HEK293 (cell line): ENCODE measurements around the gene CTNNB1.

Source experiments
- CTCF ChIA-PET: fragments of 350-600 bp; formaldehyde crosslinking; extraction: SDS; loops from one replicate; lab custom pipeline; 2021; ENCODE audit warnings: antibody characterized with exemption; lab: Yijun Ruan, JAX
- POLR2A ChIA-PET: fragments of 300-600 bp; formaldehyde crosslinking; extraction: SDS; loops from one replicate; lab custom pipeline; 2020; ENCODE audit warnings: antibody characterized with exemption, inconsistent platforms; lab: Yijun Ruan, JAX
- H3K27ac ChIP-seq: fragments of 200-500 bp; sonication (Bioruptor generic); 2 replicates; pipeline ENCODE4 v1.5.1; 2014; ENCODE audit warnings: low read depth, low read length, control low read depth, inconsistent platforms; ENCODE audit errors: extremely low read depth
- H3K36me3 ChIP-seq, 2 experiments: fragments of 200-500 bp in 1 of 2; sonication (Bioruptor generic) in 1 of 2; 1 replicate in 1 of 2; 2 replicates in 1 of 2; pipeline ENCODE4 v1.5.1; 2014 to 2017; ENCODE audit warnings: inconsistent platforms in 2 of 2, low read length in 2 of 2; ENCODE audit not compliant: control insufficient read depth in 2 of 2, insufficient read depth in 1 of 2
- H3K4me1 ChIP-seq: fragments of 200-500 bp; sonication (Bioruptor generic); 2 replicates; pipeline ENCODE4 v1.5.1; 2014; ENCODE audit warnings: mild to moderate bottlenecking, low read length, inconsistent platforms; ENCODE audit not compliant: control insufficient read depth, insufficient read depth
- H3K4me3 ChIP-seq: 2 replicates; pipeline ENCODE4 v1.5.1; 2011; ENCODE audit warnings: low read depth, mild to moderate bottlenecking, control low read depth, low read length, moderate library complexity
- H3K9me3 ChIP-seq: fragments of 200-500 bp; sonication (Bioruptor generic); 2 replicates; pipeline ENCODE4 v1.5.1; 2014; ENCODE audit warnings: low read depth, low read length, inconsistent platforms; ENCODE audit not compliant: control insufficient read depth, insufficient read depth
- EGR2 ChIP-seq: fragments of 450-650 bp; formaldehyde crosslinking; IDR thresholded peaks from 2 replicates; pipeline ENCODE4 v1.5.1; 2016; ENCODE audit warnings: low read depth, missing biosample characterization, missing genetic modification characterization
- ELK4 ChIP-seq: IDR thresholded peaks from 2 replicates; pipeline ENCODE4 v1.6.1; 2011; ENCODE audit warnings: mild to moderate bottlenecking, low read depth, low read length, borderline replicate concordance
- GFI1B ChIP-seq: fragments of 450-650 bp; formaldehyde crosslinking; IDR thresholded peaks from 2 replicates; pipeline ENCODE4 v1.5.1; 2016; ENCODE audit warnings: missing biosample characterization, missing genetic modification characterization
- GLIS1 ChIP-seq: fragments of 450-650 bp; formaldehyde crosslinking; IDR thresholded peaks from 2 replicates; pipeline ENCODE4 v1.5.1; 2016; ENCODE audit warnings: missing biosample characterization, missing genetic modification characterization
- KLF7 ChIP-seq: fragments of 450-650 bp; formaldehyde crosslinking; IDR thresholded peaks from 2 replicates; pipeline ENCODE4 v1.5.1; 2016; ENCODE audit warnings: missing biosample characterization, missing genetic modification characterization, borderline replicate concordance
- MYNN ChIP-seq: fragments of 450-650 bp; formaldehyde crosslinking; IDR thresholded peaks from 2 replicates; pipeline ENCODE4 v1.5.1; 2016; ENCODE audit warnings: missing biosample characterization, missing genetic modification characterization, borderline replicate concordance
- ZFHX2 ChIP-seq: fragments of 450-650 bp; formaldehyde crosslinking; conservative IDR thresholded peaks from 2 replicates; pipeline ENCODE4 v1.5.1; 2016; ENCODE audit warnings: missing biosample characterization, missing genetic modification characterization
- ZFP3 ChIP-seq: fragments of 450-650 bp; formaldehyde crosslinking; IDR thresholded peaks from 2 replicates; pipeline ENCODE4 v1.5.1; 2016; ENCODE audit warnings: low read depth, missing biosample characterization, missing genetic modification characterization
- ZFP37 ChIP-seq: fragments of 450-650 bp; formaldehyde crosslinking; IDR thresholded peaks from 2 replicates; pipeline ENCODE4 v1.5.1; 2016; ENCODE audit warnings: missing biosample characterization, missing genetic modification characterization
- ZNF23 ChIP-seq: fragments of 450-650 bp; formaldehyde crosslinking; IDR thresholded peaks from 2 replicates; pipeline ENCODE4 v1.5.1; 2016; ENCODE audit warnings: missing biosample characterization, missing genetic modification characterization, borderline replicate concordance
- ZNF24 ChIP-seq: fragments of 450-650 bp; formaldehyde crosslinking; IDR thresholded peaks from 2 replicates; pipeline ENCODE4 v1.5.1; 2016; ENCODE audit warnings: missing biosample characterization, missing genetic modification characterization
- ZNF274 ChIP-seq, 2 experiments: fragments of 200-500 bp in 1 of 2; fragments of 450-650 bp in 1 of 2; sonication (Bioruptor generic) in 1 of 2; formaldehyde crosslinking in 1 of 2; IDR thresholded peaks; 2 replicates each; pipeline versions ENCODE4 v1.5.1 to v1.6.1; 2014 to 2016; ENCODE audit warnings: borderline replicate concordance in 1 of 2, inconsistent platforms in 1 of 2, low read length in 1 of 2, missing biosample characterization in 1 of 2, missing genetic modification characterization in 1 of 2
- ZNF404 ChIP-seq: fragments of 450-650 bp; formaldehyde crosslinking; IDR thresholded peaks from 2 replicates; pipeline ENCODE4 v1.5.1; 2017; ENCODE audit warnings: missing biosample characterization, missing genetic modification characterization
- ZNF548 ChIP-seq: fragments of 450-650 bp; formaldehyde crosslinking; IDR thresholded peaks from 2 replicates; pipeline ENCODE4 v1.5.1; 2016; ENCODE audit warnings: missing biosample characterization, missing genetic modification characterization
- ZNF561 ChIP-seq: fragments of 450-650 bp; IDR thresholded peaks from 2 replicates; pipeline ENCODE4 v1.5.1; 2018; ENCODE audit warnings: missing biosample characterization, missing genetic modification characterization, borderline replicate concordance
- ZNF623 ChIP-seq: fragments of 450-650 bp; formaldehyde crosslinking; IDR thresholded peaks from 2 replicates; pipeline ENCODE4 v1.5.1; 2016; ENCODE audit warnings: missing biosample characterization, missing genetic modification characterization
- ZNF624 ChIP-seq: fragments of 450-650 bp; formaldehyde crosslinking; IDR thresholded peaks from 2 replicates; pipeline ENCODE4 v1.5.1; 2017; ENCODE audit warnings: missing biosample characterization, missing genetic modification characterization
- ZNF768 ChIP-seq: fragments of 450-650 bp; formaldehyde crosslinking; IDR thresholded peaks from 2 replicates; pipeline ENCODE4 v1.5.1; 2018; ENCODE audit warnings: missing biosample characterization, mild to moderate bottlenecking, missing genetic modification characterization
- ZNF830 ChIP-seq: fragments of 450-650 bp; IDR thresholded peaks from 2 replicates; pipeline ENCODE4 v1.5.0; 2018; ENCODE audit warnings: missing biosample characterization, missing genetic modification characterization, low read depth, mild to moderate bottlenecking, moderate library complexity
- ZXDB ChIP-seq: fragments of 450-650 bp; formaldehyde crosslinking; IDR thresholded peaks from 2 replicates; pipeline ENCODE4 v1.5.1; 2016; ENCODE audit warnings: missing biosample characterization, missing genetic modification characterization
- TF ChIP-seq, protein P1 (sequence below): fragments of 450-650 bp; formaldehyde crosslinking; IDR thresholded peaks from 2 replicates; pipeline ENCODE4 v1.5.1; 2016; ENCODE audit warnings: missing biosample characterization, missing genetic modification characterization
- TF ChIP-seq, protein P2 (sequence below): fragments of 450-650 bp; formaldehyde crosslinking; IDR thresholded peaks from 2 replicates; pipeline ENCODE4; 2016; ENCODE audit warnings: missing biosample characterization, missing genetic modification characterization
- TF ChIP-seq, protein P3 (sequence below): fragments of 450-650 bp; formaldehyde crosslinking; IDR thresholded peaks from 2 replicates; pipeline ENCODE4 v1.5.1; 2017; ENCODE audit warnings: missing biosample characterization, missing genetic modification characterization
- TF ChIP-seq, protein P4 (sequence below): fragments of 450-650 bp; formaldehyde crosslinking; IDR thresholded peaks from 2 replicates; pipeline ENCODE4 v1.5.1; 2016; ENCODE audit warnings: missing biosample characterization, missing genetic modification characterization

Gene CTNNB1

DNA sequence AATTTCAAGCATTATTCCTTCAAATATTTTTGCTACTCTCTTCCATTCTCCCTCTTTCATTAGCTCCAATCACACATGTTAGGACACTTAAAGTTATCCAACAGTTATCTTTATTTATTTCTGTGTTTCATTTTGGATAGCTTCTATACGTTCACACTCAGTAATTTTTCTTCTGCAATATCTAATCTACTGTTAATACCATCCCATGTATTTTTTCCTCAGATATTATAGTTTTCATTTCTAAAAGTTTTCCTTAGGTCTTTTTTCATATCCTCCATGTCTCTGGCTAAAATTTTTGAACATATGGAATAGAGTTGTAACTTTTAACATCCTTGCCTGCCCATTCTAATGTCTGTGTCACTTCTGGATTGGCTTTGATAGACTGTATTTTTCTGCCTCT, 73.4 kb downstream of the CTNNB1 start:
- ChIA-PET CTCF (interaction anchor here (0.6 kb wide), 1 partner anchor 166 kb away, joined by 4 read pairs; no protein-coding TSS in a partner anchor), POLR2A (no interaction called here)
- Histone ChIP-seq H3K4me1 (no peaks in the 10 kb centered on the region), H3K36me3 (no peaks in the 10 kb centered on the region), H3K27ac (no peak overlapping the region), H3K4me3 (no peak overlapping the region), H3K9me3 (no peaks in the 10 kb centered on the region)
- TF ChIP-seq ZNF404 (tag by site-specific recombination) = no peak
- no peak for TF ChIP-seq ZXDB (tag by site-specific recombination)
- TF ChIP-seq GLIS1 = no peak
- no peak for TF ChIP-seq EGR2
- no peak for TF ChIP-seq ZNF24 (tag by site-specific recombination)
- no peak for TF ChIP-seq ZNF23 (tag by site-specific recombination)
- TF ChIP-seq, protein P1, sequence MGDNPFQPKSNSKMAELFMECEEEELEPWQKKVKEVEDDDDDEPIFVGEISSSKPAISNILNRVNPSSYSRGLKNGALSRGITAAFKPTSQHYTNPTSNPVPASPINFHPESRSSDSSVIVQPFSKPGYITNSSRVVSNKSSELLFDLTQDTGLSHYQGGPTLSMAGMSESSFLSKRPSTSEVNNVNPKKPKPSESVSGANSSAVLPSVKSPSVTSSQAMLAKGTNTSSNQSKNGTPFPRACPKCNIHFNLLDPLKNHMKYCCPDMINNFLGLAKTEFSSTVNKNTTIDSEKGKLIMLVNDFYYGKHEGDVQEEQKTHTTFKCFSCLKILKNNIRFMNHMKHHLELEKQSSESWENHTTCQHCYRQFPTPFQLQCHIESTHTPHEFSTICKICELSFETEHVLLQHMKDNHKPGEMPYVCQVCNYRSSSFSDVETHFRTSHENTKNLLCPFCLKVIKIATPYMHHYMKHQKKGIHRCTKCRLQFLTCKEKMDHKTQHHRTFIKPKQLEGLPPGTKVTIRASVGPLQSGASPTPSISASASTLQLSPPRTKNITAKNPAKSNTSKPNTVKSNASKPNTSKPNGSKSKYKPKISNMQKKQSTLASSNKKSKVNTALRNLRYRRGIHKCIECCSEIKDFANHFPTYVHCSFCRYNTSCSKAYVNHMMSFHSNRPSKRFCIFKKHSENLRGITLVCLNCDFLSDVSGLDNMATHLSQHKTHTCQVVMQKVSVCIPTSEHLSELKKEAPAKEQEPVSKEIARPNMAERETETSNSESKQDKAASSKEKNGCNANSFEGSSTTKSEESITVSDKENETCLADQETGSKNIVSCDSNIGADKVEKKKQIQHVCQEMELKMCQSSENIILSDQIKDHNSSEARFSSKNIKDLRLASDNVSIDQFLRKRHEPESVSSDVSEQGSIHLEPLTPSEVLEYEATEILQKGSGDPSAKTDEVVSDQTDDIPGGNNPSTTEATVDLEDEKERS = no peak
- no peak for TF ChIP-seq ZNF274 (IDR thresholded peaks at IDR 0.05; ENCODE audit: low read length)
- TF ChIP-seq ZNF274 (tag by site-specific recombination; IDR thresholded peaks at IDR 0.05; ENCODE audit: borderline replicate concordance) = no peak
- TF ChIP-seq, protein P2, sequence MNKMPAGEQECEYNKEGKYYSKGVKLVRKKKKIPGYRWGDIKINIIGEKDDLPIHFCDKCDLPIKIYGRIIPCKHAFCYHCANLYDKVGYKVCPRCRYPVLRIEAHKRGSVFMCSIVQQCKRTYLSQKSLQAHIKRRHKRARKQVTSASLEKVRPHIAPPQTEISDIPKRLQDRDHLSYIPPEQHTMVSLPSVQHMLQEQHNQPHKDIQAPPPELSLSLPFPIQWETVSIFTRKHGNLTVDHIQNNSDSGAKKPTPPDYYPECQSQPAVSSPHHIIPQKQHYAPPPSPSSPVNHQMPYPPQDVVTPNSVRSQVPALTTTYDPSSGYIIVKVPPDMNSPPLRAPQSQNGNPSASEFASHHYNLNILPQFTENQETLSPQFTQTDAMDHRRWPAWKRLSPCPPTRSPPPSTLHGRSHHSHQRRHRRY (tag by site-specific recombination) = no peak
- TF ChIP-seq MYNN (tag by site-specific recombination) = no peak
- TF ChIP-seq ZFP37 = no peak
- TF ChIP-seq ZNF768 (tag by site-specific recombination) = no peak
- no peak for TF ChIP-seq ZFP3 (tag by site-specific recombination)

DNA sequence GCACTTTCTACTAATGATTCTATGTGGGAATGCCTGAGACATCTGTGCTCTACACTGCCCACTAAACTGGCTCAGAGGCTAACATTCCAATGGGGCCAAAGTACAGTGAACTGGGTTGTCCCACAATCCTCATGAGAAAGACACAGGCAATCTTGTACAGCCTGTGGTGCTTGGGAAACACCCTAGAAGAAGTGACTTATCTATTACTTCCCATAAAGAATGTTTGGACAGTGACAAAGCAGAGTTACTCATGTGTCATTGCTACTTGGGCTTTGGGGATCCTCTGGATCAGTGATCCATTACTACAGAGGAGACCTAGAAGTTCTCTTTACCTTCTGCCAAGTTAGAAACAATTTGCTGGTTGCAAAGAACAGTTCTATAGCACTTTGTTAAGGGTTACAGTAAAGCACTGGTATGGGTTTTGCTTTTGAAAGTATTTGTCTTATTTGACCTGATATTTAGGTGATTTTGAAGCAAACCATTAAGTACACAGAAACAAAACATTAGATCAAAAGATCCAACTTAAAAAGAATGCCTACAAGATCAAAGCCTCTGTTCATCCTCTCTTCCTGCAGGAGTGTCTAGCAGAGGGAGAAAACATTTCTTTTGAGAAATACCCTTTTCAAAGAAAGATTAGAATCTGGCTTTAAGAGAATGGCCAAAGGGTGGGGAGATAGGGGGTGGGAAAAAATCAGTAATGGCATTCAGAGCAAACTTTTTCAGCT, 75.8 kb downstream of the CTNNB1 start:
- Histone ChIP-seq H3K27ac (no peak overlapping the region), H3K4me3 (no peak overlapping the region), H3K9me3 (no peaks in the 10 kb centered on the region), H3K36me3 (no peaks in the 10 kb centered on the region), H3K4me1 (no peaks in the 10 kb centered on the region)
- ChIA-PET POLR2A (no interaction called here), CTCF (no interaction called here)
- no peak for TF ChIP-seq ZNF624
- TF ChIP-seq ZNF23 (tag by site-specific recombination) = no peak
- TF ChIP-seq ZNF561 (tag by site-specific recombination) = no peak
- TF ChIP-seq, protein P3, sequence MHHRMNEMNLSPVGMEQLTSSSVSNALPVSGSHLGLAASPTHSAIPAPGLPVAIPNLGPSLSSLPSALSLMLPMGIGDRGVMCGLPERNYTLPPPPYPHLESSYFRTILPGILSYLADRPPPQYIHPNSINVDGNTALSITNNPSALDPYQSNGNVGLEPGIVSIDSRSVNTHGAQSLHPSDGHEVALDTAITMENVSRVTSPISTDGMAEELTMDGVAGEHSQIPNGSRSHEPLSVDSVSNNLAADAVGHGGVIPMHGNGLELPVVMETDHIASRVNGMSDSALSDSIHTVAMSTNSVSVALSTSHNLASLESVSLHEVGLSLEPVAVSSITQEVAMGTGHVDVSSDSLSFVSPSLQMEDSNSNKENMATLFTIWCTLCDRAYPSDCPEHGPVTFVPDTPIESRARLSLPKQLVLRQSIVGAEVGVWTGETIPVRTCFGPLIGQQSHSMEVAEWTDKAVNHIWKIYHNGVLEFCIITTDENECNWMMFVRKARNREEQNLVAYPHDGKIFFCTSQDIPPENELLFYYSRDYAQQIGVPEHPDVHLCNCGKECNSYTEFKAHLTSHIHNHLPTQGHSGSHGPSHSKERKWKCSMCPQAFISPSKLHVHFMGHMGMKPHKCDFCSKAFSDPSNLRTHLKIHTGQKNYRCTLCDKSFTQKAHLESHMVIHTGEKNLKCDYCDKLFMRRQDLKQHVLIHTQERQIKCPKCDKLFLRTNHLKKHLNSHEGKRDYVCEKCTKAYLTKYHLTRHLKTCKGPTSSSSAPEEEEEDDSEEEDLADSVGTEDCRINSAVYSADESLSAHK (tag by site-specific recombination) = no peak
- no peak for TF ChIP-seq ZXDB (tag by site-specific recombination)
- no peak for TF ChIP-seq ZFHX2
- TF ChIP-seq, protein P4, sequence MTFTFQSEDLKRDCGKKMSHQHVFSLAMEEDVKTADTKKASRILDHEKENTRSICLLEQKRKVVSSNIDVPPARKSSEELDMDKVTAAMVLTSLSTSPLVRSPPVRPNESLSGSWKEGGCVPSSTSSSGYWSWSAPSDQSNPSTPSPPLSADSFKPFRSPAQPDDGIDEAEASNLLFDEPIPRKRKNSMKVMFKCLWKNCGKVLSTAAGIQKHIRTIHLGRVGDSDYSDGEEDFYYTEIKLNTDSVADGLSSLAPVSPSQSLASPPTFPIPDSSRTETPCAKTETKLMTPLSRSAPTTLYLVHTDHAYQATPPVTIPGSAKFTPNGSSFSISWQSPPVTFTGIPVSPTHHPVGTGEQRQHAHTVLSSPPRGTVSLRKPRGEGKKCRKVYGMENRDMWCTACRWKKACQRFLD (tag by site-specific recombination) = no peak
- no peak for TF ChIP-seq ZFP3 (tag by site-specific recombination)
- TF ChIP-seq GFI1B = no peak
- no peak for TF ChIP-seq ELK4
- TF ChIP-seq ZNF24 (tag by site-specific recombination) = no peak
- no peak for TF ChIP-seq ZNF548 (tag by site-specific recombination)
- no peak for TF ChIP-seq ZNF623 (tag by site-specific recombination)
- TF ChIP-seq ZNF830 (tag by site-specific recombination) = no peak
- TF ChIP-seq KLF7 (tag by site-specific recombination) = no peak
